ENCODE data around the gene OR4D2.

Gene OR4D2

GRCh38 chr17:58156839-58157803, 9.7 kb upstream of the OR4D2 start:
- no peak for TF ChIP-seq CTCF (IDR thresholded peaks at IDR 0.05; ENCODE audit: poor library complexity, severe bottlenecking)
- Histone ChIP-seq H3K9me3 (ENCODE audit: severe bottlenecking) (no peaks in the 10 kb centered on the region), H3K27me3 (ENCODE audit: insufficient read depth, poor library complexity, severe bottlenecking) (peaks cover 91% of the 10 kb centered on the region), H3K36me3 (ENCODE audit: low read depth) (no peaks in the 10 kb centered on the region), H3K4me1 (ENCODE audit: insufficient read depth, poor library complexity, severe bottlenecking) (no peaks in the 10 kb centered on the region), H3K4me3 (ENCODE audit: severe bottlenecking) (peak overlapping the region; percentile 14), H3K27ac (ENCODE audit: poor library complexity, severe bottlenecking) (no peak overlapping the region)
- ATAC-seq (ENCODE audit: low read depth) (peak; percentile 65), DNase-seq (ENCODE audit: low spot score) (no peak)

GRCh38 chr17:58158181-58158580, 8.6 kb upstream of the OR4D2 start:
- Histone ChIP-seq H3K27me3 (ENCODE audit: insufficient read depth, poor library complexity, severe bottlenecking) (peaks cover 91% of the 10 kb centered on the region), H3K36me3 (ENCODE audit: low read depth) (no peaks in the 10 kb centered on the region), H3K9me3 (ENCODE audit: severe bottlenecking) (no peaks in the 10 kb centered on the region), H3K4me3 (ENCODE audit: severe bottlenecking) (no peak overlapping the region), H3K4me1 (ENCODE audit: insufficient read depth, poor library complexity, severe bottlenecking) (no peaks in the 10 kb centered on the region), H3K27ac (ENCODE audit: poor library complexity, severe bottlenecking) (no peak overlapping the region)
- no peak for TF ChIP-seq CTCF (IDR thresholded peaks at IDR 0.05; ENCODE audit: poor library complexity, severe bottlenecking)
- no peak for ATAC-seq (ENCODE audit: low read depth)
- DNase-seq (ENCODE audit: low spot score), result no peak

- no peak for TF ChIP-seq CTCF (IDR thresholded peaks at IDR 0.05; ENCODE audit: poor library complexity, severe bottlenecking)
- H3K27ac ChIP-seq (ENCODE audit: poor library complexity, severe bottlenecking), result no peak overlapping the region
- DNase-seq (ENCODE audit: low spot score) (no peak), ATAC-seq (ENCODE audit: low read depth) (no peak)
- H3K27me3 ChIP-seq (ENCODE audit: insufficient read depth, poor library complexity, severe bottlenecking), result peaks cover 70% of the 10 kb centered on the region
- no peaks in the 10 kb centered on the region for H3K9me3 ChIP-seq (ENCODE audit: severe bottlenecking)
- no peaks in the 10 kb centered on the region for H3K4me1 ChIP-seq (ENCODE audit: insufficient read depth, poor library complexity, severe bottlenecking)
- no peaks in the 10 kb centered on the region for H3K36me3 ChIP-seq (ENCODE audit: low read depth)
- H3K4me3 ChIP-seq (ENCODE audit: severe bottlenecking), result no peak overlapping the region
Measured at GRCh38 chr17:58161566-58161965, 5.2 kb upstream of the OR4D2 start.

- Histone ChIP-seq H3K27me3 (ENCODE audit: insufficient read depth, poor library complexity, severe bottlenecking) (peaks cover 42% of the 10 kb centered on the region), H3K9me3 (ENCODE audit: severe bottlenecking) (no peaks in the 10 kb centered on the region), H3K27ac (ENCODE audit: poor library complexity, severe bottlenecking) (no peak overlapping the region), H3K4me1 (ENCODE audit: insufficient read depth, poor library complexity, severe bottlenecking) (no peaks in the 10 kb centered on the region), H3K4me3 (ENCODE audit: severe bottlenecking) (no peak overlapping the region), H3K36me3 (ENCODE audit: low read depth) (no peaks in the 10 kb centered on the region)
- TF ChIP-seq CTCF (IDR thresholded peaks at IDR 0.05; ENCODE audit: poor library complexity, severe bottlenecking), result no peak
- DNase-seq (ENCODE audit: low spot score) (no peak), ATAC-seq (ENCODE audit: low read depth) (no peak)
Measured at GRCh38 chr17:58165981-58166380, 801 bp upstream of the OR4D2 start.

GRCh38 chr17:58170622-58171021, 3.8 kb downstream of the OR4D2 start:
- no peak for ATAC-seq (ENCODE audit: low read depth)
- Histone ChIP-seq H3K36me3 (ENCODE audit: low read depth) (no peaks in the 10 kb centered on the region), H3K9me3 (ENCODE audit: severe bottlenecking) (no peaks in the 10 kb centered on the region), H3K4me3 (ENCODE audit: severe bottlenecking) (no peak overlapping the region), H3K27ac (ENCODE audit: poor library complexity, severe bottlenecking) (no peak overlapping the region), H3K4me1 (ENCODE audit: insufficient read depth, poor library complexity, severe bottlenecking) (no peaks in the 10 kb centered on the region), H3K27me3 (ENCODE audit: insufficient read depth, poor library complexity, severe bottlenecking) (peaks cover 21% of the 10 kb centered on the region)
- no peak for DNase-seq (ENCODE audit: low spot score)
- no peak for TF ChIP-seq CTCF (IDR thresholded peaks at IDR 0.05; ENCODE audit: poor library complexity, severe bottlenecking)
